Left ventricle myocardium inferior (tissue), 1 donor: ENCODE data around the gene WIPF3. TPM values are rescaled to one million over a fixed set of nuclear protein-coding genes. Genes with fewer than 3 reads are reported as not detected.

Experiments
- DNase-seq: peaks from one replicate; pipeline ENCODE4 v3.0.0-alpha.2; 2020
- H3K27ac ChIP-seq: fragments of 200-600 bp; replicated peaks from 2 replicates; pipeline ENCODE4 v1.8.0; 2021
- H3K27me3 ChIP-seq: fragments of 200-600 bp; 2 replicates; pipeline ENCODE4 v1.8.0; 2021; ENCODE audit warnings: low read depth
- H3K36me3 ChIP-seq: fragments of 200-600 bp; 2 replicates; pipeline ENCODE4 v1.8.0; 2021
- H3K4me1 ChIP-seq: fragments of 200-600 bp; 2 replicates; pipeline ENCODE4 v1.8.0; 2021
- H3K4me3 ChIP-seq: fragments of 200-600 bp; 2 replicates; pipeline ENCODE4 v1.8.0; 2021; ENCODE audit warnings: mild to moderate bottlenecking, moderate library complexity
- H3K9me3 ChIP-seq: fragments of 200-600 bp; replicated peaks from 2 replicates; pipeline ENCODE4 v1.8.0; 2021
- CTCF ChIP-seq: fragments of 200-600 bp; IDR thresholded peaks from 2 replicates; pipeline ENCODE4 v1.8.0; 2021; ENCODE audit warnings: antibody characterized with exemption, mild to moderate bottlenecking, borderline replicate concordance
- intact Hi-C: fragments of 100-400 bp; cut with micrococcal nuclease; formaldehyde crosslinking; loops from one replicate; pipeline ENCODE4 v1.11.0; 2022
- total RNA-seq: library from RNA; stranded (reverse); fragmentation: NEBNext Ultra II Directional; extraction: Animal tissue kit (Norgen Biotek cat#: 25700); gene quantifications from one replicate; pipeline ENCODE4 v1.2.1, GENCODE V29; 2021
- donor health status: DM: no; HTN: yes; CAD: no; lungs with severe emphysema.

The WIPF3 gene
- total RNA-seq, 1 donor from 2014 or later, result 8.0 TPM

- no peak overlapping the region for H3K27ac ChIP-seq
- no peaks in the 10 kb centered on the region for H3K9me3 ChIP-seq
- no peak for DNase-seq
- no peak overlapping the region for H3K4me3 ChIP-seq
- H3K36me3 ChIP-seq, result no peaks in the 10 kb centered on the region
- H3K27me3 ChIP-seq, result no peaks in the 10 kb centered on the region
- no peaks in the 10 kb centered on the region for H3K4me1 ChIP-seq
- intact Hi-C loops, result no loop called here
- no peak for TF ChIP-seq CTCF
Observed at GRCh38 chr7:29794959-29795629, 11.2 kb upstream of the WIPF3 start.

GRCh38 chr7:29795696-29796580 lies 10.4 kb upstream of the WIPF3 start:
- H3K4me3 ChIP-seq, result no peak overlapping the region
- no peak for TF ChIP-seq CTCF
- DNase-seq, result no peak
- no peaks in the 10 kb centered on the region for H3K36me3 ChIP-seq
- H3K4me1 ChIP-seq, result no peaks in the 10 kb centered on the region
- H3K27ac ChIP-seq, result no peak overlapping the region
- intact Hi-C loops, result no loop called here
- H3K9me3 ChIP-seq, result no peaks in the 10 kb centered on the region
- no peaks in the 10 kb centered on the region for H3K27me3 ChIP-seq

DNA sequence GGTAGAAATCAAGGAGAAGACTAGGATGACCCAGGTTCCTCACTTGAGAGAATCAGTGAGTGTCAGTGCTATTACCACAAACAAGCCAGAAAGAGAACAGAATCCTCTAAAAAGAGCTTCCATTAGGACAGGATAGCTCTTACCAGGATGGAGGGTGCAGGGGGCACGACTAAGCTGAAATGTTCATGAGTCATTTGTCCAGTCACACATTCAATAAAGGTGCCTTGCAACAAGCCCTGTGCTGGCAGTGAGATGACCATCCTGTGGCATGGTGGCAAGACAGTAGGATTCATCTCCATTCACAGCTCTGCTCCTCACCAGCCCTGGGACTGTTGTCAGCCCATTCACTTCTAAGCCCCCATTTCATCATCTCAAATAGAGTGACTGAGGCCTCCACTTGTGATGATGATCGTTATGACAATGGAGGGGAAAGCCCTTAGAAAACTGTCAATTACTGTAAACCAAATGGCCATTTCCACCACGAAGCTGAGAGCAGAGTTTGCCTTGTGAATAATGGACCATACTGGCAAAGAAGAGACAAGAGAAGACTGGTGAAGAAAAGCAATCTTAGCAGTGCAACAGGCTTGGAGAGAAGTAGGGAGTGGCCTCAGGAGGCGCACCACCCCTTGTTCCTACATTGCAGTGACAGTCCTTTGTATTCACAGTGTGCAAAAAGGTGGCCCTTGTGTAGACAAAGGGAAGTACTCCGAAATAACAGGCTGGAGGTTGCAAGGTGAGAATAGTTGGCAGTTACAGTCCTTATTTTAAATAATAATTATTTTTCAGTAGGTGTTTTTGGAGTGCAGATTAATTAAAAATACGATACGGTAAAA lies 9.0 kb upstream of the WIPF3 start:
- Histone ChIP-seq H3K36me3 (no peaks in the 10 kb centered on the region), H3K9me3 (no peaks in the 10 kb centered on the region), H3K27me3 (no peaks in the 10 kb centered on the region), H3K27ac (no peak overlapping the region), H3K4me3 (no peak overlapping the region), H3K4me1 (no peaks in the 10 kb centered on the region)
- intact Hi-C loops, result no loop called here
- DNase-seq, result no peak
- no peak for TF ChIP-seq CTCF

- H3K36me3 ChIP-seq, result no peaks in the 10 kb centered on the region
- H3K9me3 ChIP-seq, result no peaks in the 10 kb centered on the region
- no peak for TF ChIP-seq CTCF
- no peak overlapping the region for H3K4me3 ChIP-seq
- DNase-seq, result no peak
- intact Hi-C loops, result no loop called here
- no peak overlapping the region for H3K27ac ChIP-seq
- no peaks in the 10 kb centered on the region for H3K4me1 ChIP-seq
- H3K27me3 ChIP-seq, result no peaks in the 10 kb centered on the region
Observed at GRCh38 chr7:29798422-29798821, 7.9 kb upstream of the WIPF3 start.

GRCh38 chr7:29801929-29802328 lies 4.4 kb upstream of the WIPF3 start:
- Histone ChIP-seq H3K27ac (no peak overlapping the region), H3K4me3 (no peak overlapping the region), H3K36me3 (no peaks in the 10 kb centered on the region), H3K4me1 (peaks cover 10% of the 10 kb centered on the region), H3K9me3 (no peaks in the 10 kb centered on the region), H3K27me3 (peaks cover 11% of the 10 kb centered on the region)
- intact Hi-C loops, result no loop called here
- DNase-seq, result no peak
- no peak for TF ChIP-seq CTCF
